Sigmoid colon (tissue), 7 donors: ENCODE data around the gene CDC27. TPM values are rescaled to one million over a fixed set of nuclear protein-coding genes. Genes with fewer than 3 reads are reported as not detected.
"Not testable (repeated sequence)": the region's sequence is repeated elsewhere in the genome, so short reads cannot be mapped to it uniquely, and the experiment has no call there.

ENCODE experiments used
- DNase-seq: peaks from one replicate; pipeline ENCODE4 v3.0.0-alpha.2; 2019
- H3K27ac ChIP-seq, 4 donors: fragments of 200-600 bp; sonication (generic); one replicate each; pipeline ENCODE4 v1.5.1; 2016 to 2019; ENCODE audit warnings: mild to moderate bottlenecking in 1 of 4
- H3K27me3 ChIP-seq, 3 donors: fragments of 200-600 bp; sonication (generic); one replicate each; pipeline ENCODE4 v1.5.1; 2019; ENCODE audit warnings: mild to moderate bottlenecking in 1 of 3
- H3K36me3 ChIP-seq, 4 donors: fragments of 200-600 bp; sonication (generic); one replicate each; pipeline ENCODE4 v1.5.1; 2016 to 2019
- H3K4me1 ChIP-seq, 4 donors: fragments of 200-600 bp; sonication (generic); one replicate each; pipeline ENCODE4 v1.5.1; 2017 to 2019
- H3K4me3 ChIP-seq, 4 donors: fragments of 200-600 bp; sonication (generic); one replicate each; pipeline ENCODE4 v1.5.1; 2017 to 2019; ENCODE audit warnings: mild to moderate bottlenecking in 2 of 4, moderate library complexity in 1 of 4
- H3K9me3 ChIP-seq, 4 donors: fragments of 200-600 bp in 3 of 4; sonication (generic) in 3 of 4; one replicate each; pipeline versions ENCODE4 v1.5.1 to v1.6.1; 2013 to 2019
- EP300 ChIP-seq, 4 donors: sonication (generic); formaldehyde crosslinking; IDR thresholded peaks; one replicate each; pipeline ENCODE4 v1.6.1; 2017; ENCODE audit warnings: antibody characterized with exemption in 4 of 4
- POLR2A ChIP-seq, 2 donors: fragments of 450-650 bp; IDR thresholded peaks; one replicate each; pipeline ENCODE4 v1.6.1; 2016; ENCODE audit warnings: antibody characterized with exemption in 2 of 2, mild to moderate bottlenecking in 2 of 2, moderate library complexity in 2 of 2
- POLR2AphosphoS5 ChIP-seq, 4 donors: sonication (generic); formaldehyde crosslinking; IDR thresholded peaks; one replicate each; pipeline ENCODE4 v1.6.1; 2017; ENCODE audit warnings: antibody characterized with exemption in 4 of 4
- WGBS, 2 donors: extraction: QIAGEN DNeasy Blood & Tissue Kit; methylation state at CpG; one replicate each; pipeline ENCODE4 v1.1.7; 2013; 5-methylcytosine and 5-hydroxymethylcytosine counted together
- intact Hi-C: fragments of 100-400 bp; cut with DNase I; formaldehyde crosslinking; loops from one replicate; pipeline ENCODE4 v1.15.1; 2023
- polyA plus RNA-seq, 3 donors: library from polyadenylated mRNA; stranded (reverse); fragments of 200-250 nt; gene quantifications; one replicate each; pipeline ENCODE4 v1.2.3, GENCODE V29; 2013
- total RNA-seq, 4 donors: library from RNA; depleted of rRNA; stranded (reverse); fragments of >200 nt; gene quantifications; one replicate each; pipeline ENCODE4 v1.1.0, GENCODE V29; 2016
- TF ChIP-seq, protein P1 (sequence below), 4 experiments: fragments of 450-650 bp in 3 of 4; fragments of 200-600 bp in 1 of 4; IDR thresholded peaks; one replicate each; pipeline ENCODE4 v1.5.1; 2016 to 2019; ENCODE audit warnings: antibody characterized with exemption in 4 of 4, mild to moderate bottlenecking in 3 of 4, moderate library complexity in 2 of 4
- donor health status: healthy with polysubstance abuse.
- donor health status: Bipolar disorder and iron deficiency.
- donor health status: healthy.

The CDC27 gene
- total and polyA plus RNA-seq, 7 donors, result 7.2 to 61.4 (median 41.0) TPM

DNA sequence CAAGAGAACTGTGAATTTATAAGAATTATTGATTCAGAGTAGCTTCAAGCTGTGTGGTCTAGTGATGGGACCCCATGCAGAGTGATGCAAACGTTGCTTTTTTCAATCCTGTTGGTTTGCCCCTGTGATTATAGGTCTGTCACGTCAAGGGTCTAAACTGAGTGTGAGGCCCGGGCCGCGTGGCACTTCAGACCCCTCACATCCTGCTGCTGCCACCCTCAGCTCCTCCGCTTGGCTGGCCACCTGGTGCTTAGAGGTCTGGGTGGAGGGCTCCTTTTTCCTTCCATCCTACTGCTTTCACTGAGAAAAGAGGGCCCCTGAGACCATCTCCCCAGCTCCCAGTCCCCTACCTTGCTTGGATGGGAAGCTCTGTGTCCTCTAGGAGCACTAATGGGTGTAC, 32.1 kb upstream of the CDC27 start:
- Histone ChIP-seq H3K36me3 (no peaks in the 10 kb centered on the region), H3K4me1 (peaks cover 0 to 18% (median 17%) of the 10 kb centered on the region in 4 donors), H3K27ac (no peak overlapping the region), H3K27me3 (no peaks in the 10 kb centered on the region), H3K9me3 (no peaks in the 10 kb centered on the region), H3K4me3 (no peak overlapping the region)
- no peak for DNase-seq
- no peak for TF ChIP-seq POLR2A (IDR thresholded peaks at IDR 0.05)
- no peak for TF ChIP-seq POLR2AphosphoS5 (IDR thresholded peaks at IDR 0.05)
- TF ChIP-seq EP300 (IDR thresholded peaks at IDR 0.05), result no peak
- TF ChIP-seq, protein P1, sequence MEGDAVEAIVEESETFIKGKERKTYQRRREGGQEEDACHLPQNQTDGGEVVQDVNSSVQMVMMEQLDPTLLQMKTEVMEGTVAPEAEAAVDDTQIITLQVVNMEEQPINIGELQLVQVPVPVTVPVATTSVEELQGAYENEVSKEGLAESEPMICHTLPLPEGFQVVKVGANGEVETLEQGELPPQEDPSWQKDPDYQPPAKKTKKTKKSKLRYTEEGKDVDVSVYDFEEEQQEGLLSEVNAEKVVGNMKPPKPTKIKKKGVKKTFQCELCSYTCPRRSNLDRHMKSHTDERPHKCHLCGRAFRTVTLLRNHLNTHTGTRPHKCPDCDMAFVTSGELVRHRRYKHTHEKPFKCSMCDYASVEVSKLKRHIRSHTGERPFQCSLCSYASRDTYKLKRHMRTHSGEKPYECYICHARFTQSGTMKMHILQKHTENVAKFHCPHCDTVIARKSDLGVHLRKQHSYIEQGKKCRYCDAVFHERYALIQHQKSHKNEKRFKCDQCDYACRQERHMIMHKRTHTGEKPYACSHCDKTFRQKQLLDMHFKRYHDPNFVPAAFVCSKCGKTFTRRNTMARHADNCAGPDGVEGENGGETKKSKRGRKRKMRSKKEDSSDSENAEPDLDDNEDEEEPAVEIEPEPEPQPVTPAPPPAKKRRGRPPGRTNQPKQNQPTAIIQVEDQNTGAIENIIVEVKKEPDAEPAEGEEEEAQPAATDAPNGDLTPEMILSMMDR (IDR thresholded peaks at IDR 0.05), result no peak
- intact Hi-C loops, result no loop called here
- WGBS, 2 donors, result 70 to 92% methylated on average over 6 of the region's 6 CpGs

DNA sequence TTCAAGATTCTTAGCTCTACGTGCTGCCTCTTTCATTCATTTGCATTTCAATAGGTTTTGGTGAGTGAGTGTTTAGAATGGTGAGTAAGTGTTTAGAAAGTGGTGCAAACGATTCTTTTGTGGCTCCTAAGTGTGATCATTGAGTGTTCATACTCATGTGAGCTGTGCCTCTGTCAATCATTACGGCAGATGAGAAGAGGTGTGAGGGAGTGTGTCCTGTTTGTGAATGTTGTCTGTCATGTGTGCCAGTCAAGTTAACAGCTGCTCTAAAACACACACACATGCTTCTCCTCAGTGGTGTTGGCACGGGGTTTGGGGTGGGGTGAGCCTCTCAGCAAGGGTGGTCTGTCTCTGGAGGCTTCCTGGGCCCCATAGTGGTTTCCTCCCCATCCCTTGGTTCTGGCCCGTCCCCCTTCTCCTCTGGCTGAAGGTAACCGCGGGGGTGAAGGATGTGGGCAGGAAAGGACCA, 31.5 kb upstream of the CDC27 start:
- TF ChIP-seq POLR2A (IDR thresholded peaks at IDR 0.05) (no peak), POLR2AphosphoS5 (IDR thresholded peaks at IDR 0.05) (no peak)
- Histone ChIP-seq H3K4me1 (peaks cover 0 to 12% (median 11%) of the 10 kb centered on the region in 4 donors), H3K27me3 (no peaks in the 10 kb centered on the region), H3K27ac (no peak overlapping the region), H3K9me3 (no peaks in the 10 kb centered on the region), H3K36me3 (no peaks in the 10 kb centered on the region), H3K4me3 (no peak overlapping the region)
- 41 to 73% methylated on average over 7 of the region's 7 CpGs for WGBS, 2 donors
- no peak for DNase-seq
- intact Hi-C loops, result no loop called here

DNA sequence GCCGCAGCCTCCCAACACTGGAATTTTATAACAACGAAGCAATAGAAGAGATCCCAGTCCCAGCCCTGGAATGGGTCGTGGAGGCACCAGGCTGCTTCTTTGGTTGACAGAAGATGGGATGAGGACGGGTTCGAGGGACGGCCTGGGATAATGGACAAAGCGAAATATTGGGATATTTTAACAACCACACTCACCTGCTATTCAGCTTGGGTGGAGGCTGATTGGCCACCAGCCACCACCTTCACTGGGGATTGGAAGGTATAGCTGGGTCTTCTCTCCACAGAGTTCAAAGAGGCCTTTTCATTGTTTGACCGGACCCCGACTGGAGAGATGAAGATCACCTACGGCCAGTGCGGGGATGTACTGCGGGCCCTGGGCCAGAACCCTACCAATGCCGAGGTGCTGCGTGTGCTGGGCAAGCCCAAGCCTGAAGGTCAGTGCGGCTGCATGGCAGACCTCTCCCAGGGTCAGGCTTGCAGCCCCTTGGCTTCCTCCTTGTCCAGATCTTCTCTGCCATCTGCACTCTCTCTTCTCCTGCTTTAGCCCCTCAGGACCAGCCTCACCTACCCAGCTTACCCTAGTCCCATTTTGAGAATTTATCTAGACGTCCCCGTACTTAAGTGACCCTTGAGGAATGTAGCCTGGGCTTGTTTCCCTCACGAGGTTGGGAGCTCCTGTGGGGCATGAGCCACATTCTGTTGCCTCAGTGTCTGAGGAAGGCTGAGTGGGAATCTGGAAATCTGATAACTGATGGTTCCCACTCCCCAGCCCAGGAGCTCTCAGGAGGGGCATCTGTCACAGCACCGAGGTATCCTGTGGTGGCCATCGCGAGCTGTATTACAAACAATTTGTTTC, 30.8 kb upstream of the CDC27 start:
- Histone ChIP-seq H3K4me3 (no peak overlapping the region), H3K4me1 (peaks cover 0 to 5% (median 4%) of the 10 kb centered on the region in 4 donors), H3K27ac (no peak overlapping the region), H3K9me3 (no peaks in the 10 kb centered on the region), H3K27me3 (no peaks in the 10 kb centered on the region), H3K36me3 (no peaks in the 10 kb centered on the region)
- TF ChIP-seq POLR2A (IDR thresholded peaks at IDR 0.05) (no peak), EP300 (IDR thresholded peaks at IDR 0.05) (no peak), POLR2AphosphoS5 (IDR thresholded peaks at IDR 0.05) (no peak)
- TF ChIP-seq, protein P1 (IDR thresholded peaks at IDR 0.05), result no peak
- intact Hi-C loops, result no loop called here
- no peak for DNase-seq
- 92 to 93% methylated on average over 21 of the region's 21 CpGs for WGBS, 2 donors

DNA sequence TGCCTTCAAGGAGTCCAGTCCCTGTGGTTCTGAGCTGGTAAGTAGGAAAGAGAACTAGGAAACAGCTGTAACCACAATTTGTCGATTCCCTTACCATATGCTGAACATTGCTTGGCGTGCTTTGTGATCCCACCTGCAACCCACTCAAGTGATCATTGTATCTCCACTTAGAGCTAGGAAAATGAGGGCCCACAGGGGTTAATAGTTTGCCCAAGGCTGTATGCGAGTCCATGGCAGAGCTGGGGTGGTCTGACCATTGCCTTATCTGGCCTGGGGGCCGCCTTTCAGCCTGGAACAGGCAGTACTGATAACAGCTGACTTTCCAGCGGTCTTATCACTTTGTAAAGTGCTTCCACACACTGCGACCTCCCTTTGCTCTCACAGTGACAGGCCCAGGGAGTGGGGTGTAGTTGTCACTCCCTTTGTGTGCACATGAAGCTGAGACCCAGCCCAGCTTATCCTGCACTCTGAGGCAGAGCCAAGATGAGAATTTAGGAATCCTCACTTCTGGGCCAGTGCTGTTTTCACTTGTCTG, 29.9 kb upstream of the CDC27 start:
- Histone ChIP-seq H3K27me3 (no peaks in the 10 kb centered on the region), H3K36me3 (no peaks in the 10 kb centered on the region), H3K4me1 (no peaks in the 10 kb centered on the region), H3K9me3 (no peaks in the 10 kb centered on the region), H3K27ac (no peak overlapping the region), H3K4me3 (no peak overlapping the region)
- no peak for TF ChIP-seq EP300 (IDR thresholded peaks at IDR 0.05)
- no peak for TF ChIP-seq POLR2AphosphoS5 (IDR thresholded peaks at IDR 0.05)
- TF ChIP-seq, protein P1 (IDR thresholded peaks at IDR 0.05), result no peak
- no peak for TF ChIP-seq POLR2A (IDR thresholded peaks at IDR 0.05)
- 58 to 85% methylated on average over 6 of the region's 6 CpGs for whole genome bisulfite sequencing, 2 donors
- DNase-seq, result no peak
- intact Hi-C loops, result no loop called here

DNA sequence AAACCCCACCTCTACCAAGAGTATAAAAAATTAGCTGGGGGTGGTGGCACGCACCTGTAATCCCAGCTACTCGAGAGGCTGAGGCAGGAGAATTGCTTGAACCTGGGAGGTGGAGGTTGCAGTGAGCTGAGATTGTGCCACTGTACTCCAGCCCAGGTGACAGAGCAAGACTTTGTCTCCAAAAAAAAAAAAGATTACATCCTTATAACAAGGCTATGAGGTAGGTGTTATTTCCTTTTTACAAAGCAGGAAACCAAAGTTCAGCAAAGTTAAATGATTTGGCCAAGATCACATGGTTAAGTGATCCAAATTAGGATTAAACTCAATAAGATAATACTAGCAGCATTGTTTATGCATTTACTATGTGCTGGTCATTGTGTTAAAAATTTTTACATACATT, 28.2 kb upstream of the CDC27 start:
- H3K4me3 ChIP-seq, H3K27ac ChIP-seq, intact Hi-C loops, H3K4me1 ChIP-seq, H3K9me3 ChIP-seq, H3K36me3 ChIP-seq, DNase-seq, H3K27me3 ChIP-seq: not testable (repeated sequence)
- WGBS, 2 donors, result 62 to 85% methylated on average over 2 of the region's 2 CpGs

DNA sequence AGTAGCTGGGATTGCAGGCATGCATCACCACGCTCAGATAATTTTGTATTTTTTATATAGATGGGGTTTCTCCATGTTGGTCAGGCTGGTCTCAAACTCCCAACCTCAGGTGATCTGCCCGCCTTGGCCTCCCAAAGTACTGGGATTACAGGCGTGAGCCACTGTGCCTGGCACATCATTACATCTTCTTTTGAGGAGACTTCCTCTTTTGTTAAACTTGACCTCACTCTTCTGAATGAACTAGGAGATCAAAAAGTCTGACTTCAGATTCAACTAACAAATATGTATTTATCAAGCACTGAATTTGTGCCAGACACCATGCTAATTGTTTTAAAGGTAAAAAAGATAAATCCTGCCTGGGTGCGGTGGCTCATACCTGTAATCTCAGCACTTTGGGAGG, 27.7 kb upstream of the CDC27 start:
- intact Hi-C loops, H3K27ac ChIP-seq, H3K36me3 ChIP-seq, DNase-seq, H3K9me3 ChIP-seq, H3K27me3 ChIP-seq, H3K4me1 ChIP-seq, H3K4me3 ChIP-seq: not testable (repeated sequence)
- WGBS, 2 donors, result 91% methylated on average over 4 of the region's 4 CpGs
